Neural progenitor cell (in vitro differentiated cells): ENCODE data around the gene PSMD6. TPM values are rescaled to one million over a fixed set of nuclear protein-coding genes. Genes with fewer than 3 reads are reported as not detected.
A peak's percentile ranks its signal among the peaks of the same experiment; 100 is the strongest.

Source experiments
- DNase-seq: peaks from one replicate; pipeline ENCODE4 v3.0.0-alpha.2; 2016; ENCODE audit warnings: low spot score
- H2AFZ ChIP-seq: fragments of 200-600 bp; sonication (generic); replicated peaks from 2 replicates; pipeline ENCODE4 v1.6.1; 2016; ENCODE audit warnings: antibody characterized with exemption
- H3F3A ChIP-seq: fragments of 200-600 bp; sonication (generic); 2 replicates; pipeline ENCODE4 v1.6.1; 2016; ENCODE audit warnings: antibody characterized with exemption, low read depth
- H3K27ac ChIP-seq: fragments of 200-600 bp; sonication (generic); 2 replicates; pipeline ENCODE4 v1.5.1; 2016; ENCODE audit warnings: mild to moderate bottlenecking
- H3K27me3 ChIP-seq: fragments of 200-600 bp; sonication (generic); 2 replicates; pipeline ENCODE4 v1.6.1; 2016; ENCODE audit warnings: mild to moderate bottlenecking, moderate library complexity
- H3K36me3 ChIP-seq: fragments of 200-600 bp; sonication (generic); 2 replicates; pipeline ENCODE4 v1.5.1; 2016
- H3K4me1 ChIP-seq: fragments of 200-600 bp; sonication (generic); 2 replicates; pipeline ENCODE4 v1.6.1; 2016; ENCODE audit warnings: mixed run types
- H3K4me2 ChIP-seq: fragments of 200-600 bp; sonication (generic); 2 replicates; pipeline ENCODE4 v1.6.1; 2016
- H3K4me3 ChIP-seq: fragments of 200-600 bp; sonication (generic); 2 replicates; pipeline ENCODE4 v1.5.1; 2016
- H3K79me2 ChIP-seq: fragments of 200-600 bp; sonication (generic); 2 replicates; pipeline ENCODE4 v1.6.1; 2016; ENCODE audit warnings: low read depth
- H3K9ac ChIP-seq: fragments of 200-600 bp; sonication (generic); 2 replicates; pipeline ENCODE4 v1.6.1; 2016
- H3K9me3 ChIP-seq: fragments of 200-600 bp; sonication (generic); 2 replicates; pipeline ENCODE4 v1.5.1; 2016; ENCODE audit warnings: low read depth
- H4K20me1 ChIP-seq: fragments of 200-600 bp; sonication (generic); 2 replicates; pipeline ENCODE4 v1.6.1; 2016; ENCODE audit warnings: low read depth
- H3K27ac Mint-ChIP-seq: 3 replicates; pipeline ENCODE4 v1.8.0; 2021; ENCODE audit warnings: mixed read lengths
- H3K27me3 Mint-ChIP-seq: 2 replicates; pipeline ENCODE4 v1.8.0; 2022; ENCODE audit warnings: low read depth, mild to moderate bottlenecking, inconsistent platforms, moderate library complexity, mixed read lengths; ENCODE audit not compliant: insufficient read depth
- H3K36me3 Mint-ChIP-seq: 3 replicates; pipeline ENCODE4 v1.8.0; 2021; ENCODE audit warnings: mixed read lengths
- H3K4me1 Mint-ChIP-seq: 3 replicates; pipeline ENCODE4 v1.8.0; 2021; ENCODE audit warnings: mixed read lengths
- H3K4me3 Mint-ChIP-seq: 3 replicates; pipeline ENCODE4 v1.8.0; 2021; ENCODE audit warnings: mild to moderate bottlenecking, moderate library complexity, mixed read lengths
- H3K9me3 Mint-ChIP-seq: 3 replicates; pipeline ENCODE4 v1.8.0; 2020; ENCODE audit warnings: mixed read lengths
- EZH2 ChIP-seq: fragments of 200-600 bp; sonication (generic); IDR thresholded peaks from 2 replicates; pipeline ENCODE4 v1.6.1; 2017; ENCODE audit warnings: antibody characterized with exemption, mild to moderate bottlenecking, moderate library complexity
- EZH2phosphoT487 ChIP-seq: fragments of 200-600 bp; sonication (generic); IDR thresholded peaks from 2 replicates; pipeline ENCODE4 v1.6.1; 2017; ENCODE audit warnings: antibody characterized with exemption
- total RNA-seq: library from RNA; depleted of rRNA; stranded (reverse); fragments of >200 nt; gene quantifications from 2 replicates; pipeline ENCODE4 v1.2.3, GENCODE V29; 2015; ENCODE audit warnings: low replicate concordance
- TF ChIP-seq, protein P1 (sequence below): fragments of 200-600 bp; sonication (generic); IDR thresholded peaks from 2 replicates; pipeline ENCODE4 v1.5.1; 2017; ENCODE audit warnings: antibody characterized with exemption, mild to moderate bottlenecking

The PSMD6 gene
- total RNA-seq, 1 donor from 2014 or later, result 141 TPM

DNA sequence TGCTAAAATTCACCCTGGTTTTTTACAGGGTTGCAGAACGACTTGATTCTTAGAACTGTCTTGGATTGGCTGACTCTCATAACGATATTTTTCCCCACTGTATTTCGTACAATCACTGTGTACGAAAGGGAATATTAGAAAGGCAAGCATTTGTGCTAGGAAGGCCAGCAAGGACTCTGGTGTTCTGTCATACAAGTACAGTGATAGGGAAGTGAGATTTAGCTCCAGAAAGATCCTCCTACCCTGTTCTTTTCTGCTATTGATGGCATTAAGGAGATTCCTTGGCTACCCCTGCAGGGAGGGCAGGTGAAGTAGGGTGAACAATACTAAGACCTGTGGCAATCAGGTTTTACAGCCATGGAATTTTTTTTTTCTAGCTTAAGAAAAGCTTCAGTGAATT, 57.3 kb downstream of the PSMD6 start:
- H3K4me1 ChIP-seq, result peaks cover 78% of the 10 kb centered on the region
- no peak overlapping the region for H3K27ac Mint-ChIP-seq

DNA sequence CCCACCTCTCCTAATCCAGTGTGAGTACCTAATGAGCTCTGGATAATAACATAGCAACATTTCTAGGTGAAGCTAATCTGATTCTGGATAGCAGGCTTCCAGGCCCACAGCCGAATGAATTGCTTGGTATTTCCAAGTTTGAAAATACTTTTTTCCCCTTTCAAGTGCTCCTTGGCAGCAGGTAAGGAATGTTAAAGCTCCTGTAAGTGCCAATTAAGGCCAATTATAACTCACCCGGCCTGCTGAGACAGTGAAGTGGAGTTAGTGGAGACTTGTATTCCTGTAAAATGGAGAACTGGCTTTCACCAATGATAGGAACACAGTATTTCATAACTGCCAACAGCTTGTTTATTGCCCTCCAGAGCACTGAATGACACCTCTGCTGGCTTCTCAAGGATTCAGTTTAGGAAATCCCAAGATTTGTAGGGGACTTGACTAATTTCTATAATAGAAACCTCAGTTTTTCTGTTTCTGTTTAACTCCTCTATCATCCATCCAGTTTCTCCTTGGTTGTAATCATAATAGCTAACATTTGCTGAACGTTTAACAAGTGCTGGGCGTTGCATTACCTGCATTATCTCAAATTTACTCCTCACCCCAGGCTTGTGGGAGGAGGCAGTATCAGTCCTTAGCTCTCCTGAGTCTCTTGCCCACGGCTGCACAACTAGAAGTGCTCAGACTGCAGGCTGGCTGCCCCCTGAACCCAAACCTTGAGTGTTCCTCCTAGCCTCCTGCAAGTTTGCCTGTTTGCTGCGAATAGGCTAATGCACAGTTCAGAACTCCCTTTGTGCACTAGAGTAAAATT, 58.4 kb downstream of the PSMD6 start:
- Histone ChIP-seq H3F3A (peaks cover 83% of the 10 kb centered on the region), H3K36me3 (no peaks in the 10 kb centered on the region), H3K4me1 (peaks cover 79% of the 10 kb centered on the region), H3K79me2 (peaks cover 69% of the 10 kb centered on the region), H3K9me3 (no peaks in the 10 kb centered on the region), H3K9ac (no peak overlapping the region), H3K27me3 (no peaks in the 10 kb centered on the region), H3K4me3 (no peak overlapping the region), H3K4me2 (peak overlapping the region; percentile 91), H2AFZ (no peak overlapping the region), H3K27ac (peak overlapping the region; percentile 67), H4K20me1 (no peaks in the 10 kb centered on the region)
- Mint-ChIP-seq H3K4me1 (peaks cover 75% of the 10 kb centered on the region), H3K36me3 (no peaks in the 10 kb centered on the region), H3K27me3 (peaks cover 2% of the 10 kb centered on the region), H3K4me3 (no peak overlapping the region), H3K27ac (peak overlapping the region; percentile 98), H3K9me3 (no peaks in the 10 kb centered on the region)
- TF ChIP-seq, protein P1, sequence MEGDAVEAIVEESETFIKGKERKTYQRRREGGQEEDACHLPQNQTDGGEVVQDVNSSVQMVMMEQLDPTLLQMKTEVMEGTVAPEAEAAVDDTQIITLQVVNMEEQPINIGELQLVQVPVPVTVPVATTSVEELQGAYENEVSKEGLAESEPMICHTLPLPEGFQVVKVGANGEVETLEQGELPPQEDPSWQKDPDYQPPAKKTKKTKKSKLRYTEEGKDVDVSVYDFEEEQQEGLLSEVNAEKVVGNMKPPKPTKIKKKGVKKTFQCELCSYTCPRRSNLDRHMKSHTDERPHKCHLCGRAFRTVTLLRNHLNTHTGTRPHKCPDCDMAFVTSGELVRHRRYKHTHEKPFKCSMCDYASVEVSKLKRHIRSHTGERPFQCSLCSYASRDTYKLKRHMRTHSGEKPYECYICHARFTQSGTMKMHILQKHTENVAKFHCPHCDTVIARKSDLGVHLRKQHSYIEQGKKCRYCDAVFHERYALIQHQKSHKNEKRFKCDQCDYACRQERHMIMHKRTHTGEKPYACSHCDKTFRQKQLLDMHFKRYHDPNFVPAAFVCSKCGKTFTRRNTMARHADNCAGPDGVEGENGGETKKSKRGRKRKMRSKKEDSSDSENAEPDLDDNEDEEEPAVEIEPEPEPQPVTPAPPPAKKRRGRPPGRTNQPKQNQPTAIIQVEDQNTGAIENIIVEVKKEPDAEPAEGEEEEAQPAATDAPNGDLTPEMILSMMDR, result no peak
- TF ChIP-seq EZH2, result no peak
- no peak for TF ChIP-seq EZH2phosphoT487
- peak; percentile 40 for DNase-seq

More for the DNA sequence above, 57.3 kb downstream of the PSMD6 start:
- TF ChIP-seq EZH2phosphoT487, result no peak
- no peak for TF ChIP-seq EZH2
- TF ChIP-seq, protein P1, result no peak
- H3K4me3 Mint-ChIP-seq, result no peak overlapping the region
- DNase-seq, result no peak
- peak overlapping the region; percentile 60 for H3K27ac ChIP-seq
- H3K4me2 ChIP-seq, result peak overlapping the region; percentile 91
- H3K27me3 Mint-ChIP-seq, result peaks cover 2% of the 10 kb centered on the region
- peaks cover 62% of the 10 kb centered on the region for H3K79me2 ChIP-seq
- H3K27me3 ChIP-seq, result no peaks in the 10 kb centered on the region
- no peaks in the 10 kb centered on the region for H3K36me3 ChIP-seq
- H3K9ac ChIP-seq, result no peak overlapping the region
- no peaks in the 10 kb centered on the region for H3K36me3 Mint-ChIP-seq
- peaks cover 90% of the 10 kb centered on the region for H3F3A ChIP-seq
- H3K9me3 Mint-ChIP-seq, result no peaks in the 10 kb centered on the region
- no peak overlapping the region for H2AFZ ChIP-seq
- H4K20me1 ChIP-seq, result no peaks in the 10 kb centered on the region
- H3K4me1 Mint-ChIP-seq, result peaks cover 78% of the 10 kb centered on the region
- H3K4me3 ChIP-seq, result no peak overlapping the region
- no peaks in the 10 kb centered on the region for H3K9me3 ChIP-seq

DNA sequence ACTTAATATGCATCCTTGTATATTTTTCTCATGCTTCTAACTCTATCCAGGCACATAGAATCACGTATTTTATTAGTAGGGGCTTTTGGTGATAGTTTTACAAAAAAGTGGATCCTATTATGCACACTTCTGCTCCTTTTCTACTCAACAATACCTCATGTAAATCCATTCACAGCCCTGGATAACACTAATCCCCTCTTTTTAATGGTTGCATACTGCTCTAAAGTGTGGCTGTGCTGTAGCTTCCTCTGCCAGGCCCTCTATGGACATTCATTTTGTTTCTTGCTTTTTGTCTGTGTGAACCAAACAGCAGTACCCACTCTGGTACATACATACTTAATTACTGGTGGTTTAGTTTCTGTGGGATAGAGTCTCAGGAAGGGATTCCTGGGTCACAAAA, 59.8 kb downstream of the PSMD6 start:
- Histone ChIP-seq H3K79me2 (peaks cover 68% of the 10 kb centered on the region), H3K4me1 (peaks cover 78% of the 10 kb centered on the region), H2AFZ (no peak overlapping the region), H3K27ac (peak overlapping the region; percentile 67), H3K27me3 (no peaks in the 10 kb centered on the region), H3K36me3 (no peaks in the 10 kb centered on the region), H3F3A (peaks cover 73% of the 10 kb centered on the region), H4K20me1 (no peaks in the 10 kb centered on the region), H3K9ac (no peak overlapping the region), H3K9me3 (no peaks in the 10 kb centered on the region), H3K4me2 (peak overlapping the region; percentile 91), H3K4me3 (no peak overlapping the region)
- H3K27me3 Mint-ChIP-seq, result peaks cover 2% of the 10 kb centered on the region
- no peaks in the 10 kb centered on the region for H3K9me3 Mint-ChIP-seq
- DNase-seq, result peak; percentile 53
- H3K36me3 Mint-ChIP-seq, result no peaks in the 10 kb centered on the region
- TF ChIP-seq EZH2phosphoT487 (no peak), EZH2 (no peak)
- TF ChIP-seq, protein P1, result no peak
- H3K4me3 Mint-ChIP-seq, result no peak overlapping the region
- H3K27ac Mint-ChIP-seq, result peak overlapping the region; percentile 85
- H3K4me1 Mint-ChIP-seq, result peaks cover 70% of the 10 kb centered on the region
